C4-2B (cell line): ENCODE measurements around the gene FADS2.

Experiments
- H3K27ac ChIP-seq: fragments of 450-650 bp; 2 replicates; pipeline ENCODE4 v1.5.1; 2017
- ZFX ChIP-seq: fragments of 450-650 bp; IDR thresholded peaks from 2 replicates; pipeline ENCODE4 v1.6.1; 2017
- TF ChIP-seq, protein P1 (sequence below): fragments of 450-650 bp; conservative IDR thresholded peaks from 2 replicates; pipeline ENCODE4 v1.5.1; 2017; ENCODE audit warnings: mild to moderate bottlenecking

Gene FADS2

DNA sequence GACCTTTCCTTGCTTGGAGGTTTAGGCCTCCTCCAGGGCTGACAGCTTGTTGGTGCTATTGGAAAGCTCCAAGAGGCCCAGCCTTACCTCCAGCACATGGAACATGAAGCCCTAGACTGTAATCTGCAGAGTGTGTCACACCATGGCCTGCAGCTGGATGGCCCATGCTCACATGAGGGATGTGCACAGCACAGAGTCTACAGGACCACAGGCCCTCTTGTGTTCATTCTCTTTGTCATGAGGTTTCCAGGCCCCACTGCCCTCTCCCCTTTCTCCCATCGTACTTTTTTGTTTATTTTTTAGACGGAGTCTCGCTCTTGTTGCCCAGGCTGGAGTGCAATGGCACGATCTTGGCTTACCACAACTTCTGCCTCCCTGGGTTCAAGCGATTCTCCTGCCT lies 21.3 kb upstream of the FADS2 start:
- TF ChIP-seq, protein P1, sequence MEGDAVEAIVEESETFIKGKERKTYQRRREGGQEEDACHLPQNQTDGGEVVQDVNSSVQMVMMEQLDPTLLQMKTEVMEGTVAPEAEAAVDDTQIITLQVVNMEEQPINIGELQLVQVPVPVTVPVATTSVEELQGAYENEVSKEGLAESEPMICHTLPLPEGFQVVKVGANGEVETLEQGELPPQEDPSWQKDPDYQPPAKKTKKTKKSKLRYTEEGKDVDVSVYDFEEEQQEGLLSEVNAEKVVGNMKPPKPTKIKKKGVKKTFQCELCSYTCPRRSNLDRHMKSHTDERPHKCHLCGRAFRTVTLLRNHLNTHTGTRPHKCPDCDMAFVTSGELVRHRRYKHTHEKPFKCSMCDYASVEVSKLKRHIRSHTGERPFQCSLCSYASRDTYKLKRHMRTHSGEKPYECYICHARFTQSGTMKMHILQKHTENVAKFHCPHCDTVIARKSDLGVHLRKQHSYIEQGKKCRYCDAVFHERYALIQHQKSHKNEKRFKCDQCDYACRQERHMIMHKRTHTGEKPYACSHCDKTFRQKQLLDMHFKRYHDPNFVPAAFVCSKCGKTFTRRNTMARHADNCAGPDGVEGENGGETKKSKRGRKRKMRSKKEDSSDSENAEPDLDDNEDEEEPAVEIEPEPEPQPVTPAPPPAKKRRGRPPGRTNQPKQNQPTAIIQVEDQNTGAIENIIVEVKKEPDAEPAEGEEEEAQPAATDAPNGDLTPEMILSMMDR: no peak
- H3K27ac ChIP-seq: no peak overlapping the region

DNA sequence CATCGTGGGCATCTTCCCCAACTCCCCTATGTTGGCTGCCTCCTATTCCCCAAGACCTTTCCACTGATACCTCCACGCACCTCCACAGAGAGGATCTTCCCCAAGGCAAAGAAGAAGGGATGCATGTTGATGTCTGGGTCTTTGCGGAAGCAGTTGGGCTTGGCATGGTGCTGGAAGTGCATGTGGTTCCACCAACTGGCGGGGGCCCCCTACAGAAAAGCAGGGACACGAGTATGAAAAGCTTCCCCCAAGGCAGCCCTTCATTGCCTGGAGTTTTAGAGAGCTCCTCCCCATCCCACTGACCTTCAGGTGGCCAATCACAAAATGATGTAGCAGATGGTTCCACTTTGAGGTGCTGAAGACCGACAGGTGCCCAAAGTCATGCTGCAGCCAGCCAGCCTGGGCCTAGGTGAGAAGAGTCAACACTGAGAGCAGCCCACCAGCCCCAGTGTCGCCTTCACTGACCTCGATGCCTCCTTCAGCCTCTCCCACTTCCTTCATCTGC lies 17.4 kb upstream of the FADS2 start:
- TF ChIP-seq, protein P1: no peak
- no peak for TF ChIP-seq ZFX
- no peak overlapping the region for H3K27ac ChIP-seq

DNA sequence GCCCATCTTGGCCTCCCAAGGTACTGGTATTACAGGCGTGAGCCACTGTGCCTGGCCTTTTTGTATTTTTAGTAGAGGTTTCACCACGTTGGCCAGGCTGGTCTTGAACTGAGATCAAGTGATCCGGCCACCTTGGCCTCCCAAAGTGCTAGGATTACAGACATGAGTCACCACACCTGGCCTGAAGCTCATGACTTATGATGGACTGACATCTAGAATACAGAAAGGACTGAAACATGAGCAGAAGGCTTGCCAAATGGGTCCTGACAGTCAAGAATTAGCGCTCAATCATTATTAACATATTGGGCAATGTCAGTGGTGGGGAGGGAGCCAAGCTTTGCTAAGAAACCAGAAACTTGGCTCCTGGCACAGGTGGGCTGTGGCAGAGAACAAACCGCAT lies 16.3 kb upstream of the FADS2 start:
- no peak for TF ChIP-seq ZFX
- TF ChIP-seq, protein P1: no peak
- H3K27ac ChIP-seq: no peak overlapping the region

DNA sequence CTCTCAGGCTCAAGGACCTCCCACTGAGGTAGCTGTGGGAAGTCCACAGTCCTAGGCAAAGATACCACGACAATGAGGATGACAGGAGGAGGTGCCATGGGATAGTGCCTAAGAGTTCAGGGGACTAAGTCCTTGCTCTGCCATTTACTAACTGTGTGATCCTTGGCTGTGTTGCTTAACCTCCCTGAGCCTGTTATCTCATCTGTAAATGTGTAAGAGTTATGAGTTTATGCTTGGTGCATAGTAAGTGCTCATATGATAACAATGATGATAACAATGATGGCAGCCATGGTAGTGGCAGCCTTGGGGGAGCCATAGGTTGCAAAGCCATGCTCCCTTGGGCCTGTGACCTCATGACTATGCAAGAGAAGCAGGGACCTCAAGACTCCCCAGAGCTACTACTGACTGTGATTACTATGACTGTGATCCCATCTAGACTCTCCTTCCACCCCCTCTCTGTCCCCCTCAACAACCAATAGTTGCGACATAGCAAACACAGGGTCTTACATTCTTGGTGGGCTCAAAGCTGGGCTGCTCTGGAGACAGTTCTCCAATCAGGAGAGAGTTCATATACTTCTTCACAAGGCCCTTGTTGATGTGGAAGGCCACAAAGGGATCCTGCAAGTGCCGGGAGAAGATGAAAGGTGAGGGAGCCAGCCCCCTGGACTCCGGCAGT lies 15.2 kb upstream of the FADS2 start:
- no peak overlapping the region for H3K27ac ChIP-seq
- no peak for TF ChIP-seq ZFX

DNA sequence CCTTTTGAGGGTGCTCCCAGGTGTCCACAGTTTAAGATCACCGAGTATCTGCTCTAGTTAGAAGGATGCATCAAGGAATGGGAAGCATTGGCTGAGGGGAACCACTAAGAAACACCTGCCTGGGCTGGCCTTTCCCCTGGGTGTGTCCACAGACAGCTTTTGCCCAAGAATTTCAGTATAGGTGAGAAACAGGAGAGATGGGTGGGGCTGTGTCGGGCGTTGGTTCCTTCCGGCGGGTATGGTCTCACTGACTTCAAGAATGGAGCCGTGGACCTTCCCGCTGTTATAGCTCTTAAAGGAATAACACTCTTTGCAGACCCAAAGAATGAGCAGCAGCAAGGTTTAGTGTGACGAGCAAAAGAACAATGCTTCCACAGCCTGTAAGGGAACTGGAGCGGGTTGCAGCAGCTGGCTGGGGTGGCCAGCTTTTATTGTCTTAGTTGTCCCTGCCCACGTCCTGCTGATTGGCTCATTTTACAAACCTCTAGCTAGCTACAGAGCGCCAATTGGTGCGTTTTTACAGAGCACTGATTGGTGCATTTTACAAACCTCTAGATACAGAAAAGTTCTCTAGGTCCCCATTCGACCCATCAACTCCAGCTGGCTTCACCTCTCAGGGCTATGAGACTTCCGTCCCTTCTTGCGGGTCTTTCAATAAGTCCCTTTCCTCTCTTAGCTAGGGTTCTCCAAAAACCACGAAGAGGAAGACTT lies 13.7 kb upstream of the FADS2 start:
- TF ChIP-seq, protein P1: no peak
- no peak for TF ChIP-seq ZFX
- peak overlapping the region; percentile 99 for H3K27ac ChIP-seq

DNA sequence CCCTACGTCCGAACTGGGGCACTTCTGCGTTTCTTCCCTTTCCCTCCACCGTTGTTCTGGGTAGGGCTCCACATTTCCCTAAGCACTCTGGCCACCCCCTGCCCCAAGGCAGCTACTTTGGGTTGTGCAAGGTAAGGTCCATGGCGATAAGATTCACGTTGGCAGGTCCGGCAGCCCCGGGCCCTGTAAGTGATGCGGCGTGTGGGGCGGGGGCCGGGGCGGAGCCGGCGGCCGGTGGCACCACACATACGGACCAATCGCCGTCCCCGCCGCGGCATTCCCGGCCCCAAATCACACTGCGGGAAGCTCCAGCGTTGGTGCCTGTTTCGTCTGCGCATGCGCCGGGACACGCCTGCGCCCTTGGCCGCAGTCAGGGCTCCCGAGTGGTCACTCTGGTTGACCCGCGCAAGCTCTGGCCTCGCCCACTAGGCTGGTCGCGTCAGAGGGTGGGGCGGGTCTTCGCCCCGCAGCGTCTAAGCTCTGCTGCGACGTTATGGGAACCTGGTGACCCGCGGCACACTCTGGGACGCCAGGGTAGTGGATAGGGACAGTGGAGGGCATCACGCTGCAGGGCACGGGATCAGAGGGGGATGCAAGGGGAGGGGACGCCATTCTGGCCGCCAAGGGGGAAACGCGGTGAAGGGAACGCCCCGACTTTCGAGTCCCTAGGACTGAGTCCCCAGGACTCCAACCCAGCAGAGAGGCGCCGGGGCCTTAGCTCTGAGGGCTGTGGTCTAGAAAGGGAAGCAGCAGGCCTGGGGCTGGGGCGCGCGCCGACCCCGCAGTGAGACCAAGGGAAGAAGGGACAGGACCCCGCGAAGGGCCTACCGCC lies 12.9 kb upstream of the FADS2 start:
- TF ChIP-seq, protein P1: no peak
- no peak for TF ChIP-seq ZFX
- peak overlapping the region; percentile 99 for H3K27ac ChIP-seq

DNA sequence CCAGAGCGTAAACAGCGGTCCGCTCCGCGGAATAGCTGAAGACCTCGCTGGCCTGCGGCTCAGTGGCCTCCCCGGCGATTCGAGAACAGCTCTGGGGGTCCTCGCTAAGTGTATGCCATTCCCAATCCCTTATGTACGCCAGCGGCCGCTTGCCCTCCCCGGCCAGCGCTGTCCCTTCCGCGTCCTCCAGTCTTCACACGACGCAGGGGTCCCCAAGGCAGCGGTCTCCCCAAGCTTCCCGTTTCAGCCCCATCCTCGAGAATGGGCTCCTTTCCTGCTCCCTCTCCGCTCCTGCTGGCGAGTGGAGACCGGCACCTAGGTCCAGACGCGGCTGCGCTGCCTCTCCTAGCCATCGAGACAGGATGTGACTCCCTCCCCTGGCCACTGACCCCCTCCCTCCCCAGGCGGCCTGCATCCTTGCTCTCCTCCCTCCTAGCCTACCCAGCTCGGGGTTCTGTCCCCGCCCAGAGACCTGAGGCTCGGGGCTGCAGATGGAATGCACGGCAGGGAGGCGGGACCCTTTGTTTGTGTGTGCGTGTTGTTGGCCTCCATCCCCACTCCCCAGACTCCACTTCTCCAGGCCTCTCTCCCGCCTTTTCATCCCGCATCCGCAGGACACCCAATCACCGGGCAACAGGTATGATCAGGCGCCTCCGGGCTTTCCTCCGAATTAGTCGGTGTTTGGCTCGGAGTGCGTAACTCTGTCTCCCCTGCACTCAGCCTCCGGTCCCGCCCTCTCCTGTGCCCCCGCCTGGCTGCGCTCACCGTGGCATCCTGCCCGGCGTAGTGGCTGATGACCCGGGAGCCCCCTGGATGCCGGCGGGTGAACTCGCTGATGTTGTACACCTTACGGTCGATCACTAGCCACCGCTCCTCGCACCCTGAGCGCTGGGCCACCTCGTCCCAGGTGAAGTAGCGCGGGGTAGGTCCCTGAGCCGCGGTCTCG lies 12.0 kb upstream of the FADS2 start:
- peak overlapping the region; percentile 99 for H3K27ac ChIP-seq
- TF ChIP-seq, protein P1: no peak
- peak; percentile 51 for TF ChIP-seq ZFX
